ENCODE data around the gene COL20A1.

DNA sequence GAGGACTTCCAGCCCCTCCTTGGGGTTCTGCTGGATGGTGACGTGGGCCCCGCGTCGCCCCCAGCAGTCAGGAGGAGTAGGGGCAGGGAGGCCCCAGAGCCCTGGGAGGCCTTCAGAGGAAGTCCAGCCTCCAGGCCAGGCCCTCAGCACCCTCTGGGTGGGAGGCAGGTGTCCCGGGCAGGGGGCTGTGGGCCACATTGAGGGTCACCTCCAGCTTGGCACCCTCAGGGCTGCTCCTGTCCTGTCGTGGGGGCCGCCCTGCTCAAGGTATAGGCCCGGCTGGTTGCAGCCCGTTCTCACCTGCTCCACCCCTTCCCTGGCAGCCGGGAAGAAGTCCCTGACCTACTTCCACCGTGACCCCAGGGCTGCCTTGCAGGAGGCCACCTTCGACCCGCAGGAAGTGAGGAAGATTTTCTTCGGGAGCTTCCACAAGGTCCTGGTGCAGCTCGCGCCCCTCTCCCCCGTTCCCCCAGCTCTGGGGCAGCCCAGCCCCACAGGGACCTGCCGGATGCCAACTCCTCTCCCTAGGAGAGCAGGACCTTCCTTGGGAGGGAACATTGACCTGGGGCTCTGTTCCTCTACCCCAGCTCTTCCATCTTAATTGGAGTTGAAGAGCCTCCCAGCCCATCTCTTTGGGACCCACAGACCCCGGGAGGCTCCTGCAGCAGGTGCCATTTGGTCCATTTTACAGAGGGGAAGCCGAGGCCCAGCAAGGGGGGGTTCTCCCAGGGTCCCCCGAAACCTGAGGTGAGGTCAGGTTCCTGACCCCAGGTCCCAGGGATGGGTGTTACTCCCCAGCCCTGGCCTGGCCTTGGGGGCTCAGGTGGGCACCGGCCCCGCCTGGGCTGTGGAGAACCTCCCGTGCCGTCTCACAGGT, 26.4 kb downstream of the COL20A1 start:
- TF ChIP-seq, protein P1, sequence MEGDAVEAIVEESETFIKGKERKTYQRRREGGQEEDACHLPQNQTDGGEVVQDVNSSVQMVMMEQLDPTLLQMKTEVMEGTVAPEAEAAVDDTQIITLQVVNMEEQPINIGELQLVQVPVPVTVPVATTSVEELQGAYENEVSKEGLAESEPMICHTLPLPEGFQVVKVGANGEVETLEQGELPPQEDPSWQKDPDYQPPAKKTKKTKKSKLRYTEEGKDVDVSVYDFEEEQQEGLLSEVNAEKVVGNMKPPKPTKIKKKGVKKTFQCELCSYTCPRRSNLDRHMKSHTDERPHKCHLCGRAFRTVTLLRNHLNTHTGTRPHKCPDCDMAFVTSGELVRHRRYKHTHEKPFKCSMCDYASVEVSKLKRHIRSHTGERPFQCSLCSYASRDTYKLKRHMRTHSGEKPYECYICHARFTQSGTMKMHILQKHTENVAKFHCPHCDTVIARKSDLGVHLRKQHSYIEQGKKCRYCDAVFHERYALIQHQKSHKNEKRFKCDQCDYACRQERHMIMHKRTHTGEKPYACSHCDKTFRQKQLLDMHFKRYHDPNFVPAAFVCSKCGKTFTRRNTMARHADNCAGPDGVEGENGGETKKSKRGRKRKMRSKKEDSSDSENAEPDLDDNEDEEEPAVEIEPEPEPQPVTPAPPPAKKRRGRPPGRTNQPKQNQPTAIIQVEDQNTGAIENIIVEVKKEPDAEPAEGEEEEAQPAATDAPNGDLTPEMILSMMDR (IDR thresholded peaks at IDR 0.05), result no peak
- TF ChIP-seq POLR2A (IDR thresholded peaks at IDR 0.05), result no peak

All from uterus (tissue), 2 donors.